Osteoblast (primary cell): ENCODE measurements around the gene SLC39A11. TPM values are rescaled to one million over a fixed set of nuclear protein-coding genes. Genes with fewer than 3 reads are reported as not detected.
"Not testable (repeated sequence)": the region's sequence is repeated elsewhere in the genome, so short reads cannot be mapped to it uniquely, and the experiment has no call there.

ENCODE experiments used
- DNase-seq: peaks from one replicate; pipeline ENCODE4 v3.0.0; 2011; ENCODE audit warnings: low spot score, mixed read lengths; ENCODE audit not compliant: insufficient read length; ENCODE audit errors: missing footprints
- H2AFZ ChIP-seq: 2 replicates; pipeline ENCODE4 v1.6.0; 2011; ENCODE audit warnings: mild to moderate bottlenecking, low read length
- H3K27ac ChIP-seq: 2 replicates; pipeline ENCODE4 v1.5.1; 2011; ENCODE audit warnings: mild to moderate bottlenecking, low read depth, low read length, moderate library complexity
- H3K27me3 ChIP-seq: 2 replicates; pipeline ENCODE4 v1.6.0; 2012; ENCODE audit warnings: mild to moderate bottlenecking, control low read depth, inconsistent platforms, low read length, moderate library complexity; ENCODE audit not compliant: insufficient read depth
- H3K36me3 ChIP-seq: 2 replicates; pipeline ENCODE4 v1.5.1; 2011; ENCODE audit warnings: mild to moderate bottlenecking, low read length, control low read depth, moderate library complexity; ENCODE audit not compliant: insufficient read depth
- H3K4me1 ChIP-seq: 2 replicates; pipeline ENCODE4 v1.5.1; 2011; ENCODE audit warnings: mild to moderate bottlenecking, low read length, control low read depth, moderate library complexity; ENCODE audit not compliant: insufficient read depth
- H3K4me2 ChIP-seq: 2 replicates; pipeline ENCODE4 v1.6.0; 2011; ENCODE audit warnings: mild to moderate bottlenecking, low read length; ENCODE audit not compliant: insufficient read depth
- H3K4me3 ChIP-seq: fragments of 200-600 bp; sonication (generic); 3 replicates; pipeline ENCODE4 v1.5.1; 2012; ENCODE audit warnings: mild to moderate bottlenecking, low read length, inconsistent platforms; ENCODE audit not compliant: insufficient read depth
- H3K79me2 ChIP-seq: 2 replicates; pipeline ENCODE4 v1.6.0; 2012; ENCODE audit warnings: mild to moderate bottlenecking, low read length, control low read depth, inconsistent platforms; ENCODE audit not compliant: insufficient read depth
- H3K9me3 ChIP-seq: 2 replicates; pipeline ENCODE4 v1.5.1; 2011; ENCODE audit warnings: low read depth, low read length, control low read depth
- H4K20me1 ChIP-seq: 2 replicates; pipeline ENCODE4 v1.6.0; 2012; ENCODE audit warnings: mild to moderate bottlenecking, low read length, control low read depth; ENCODE audit not compliant: insufficient read depth
- total RNA-seq: library from RNA; depleted of rRNA; stranded (reverse); fragments of >200 nt; gene quantifications from 2 replicates; pipeline ENCODE4 v1.2.3, GENCODE V29; 2012
- TF ChIP-seq, protein P1 (sequence below): IDR thresholded peaks from 2 replicates; pipeline ENCODE4 v1.5.1; 2011; ENCODE audit warnings: mild to moderate bottlenecking, low read depth, low read length, moderate library complexity; ENCODE audit errors: extremely low read depth

SLC39A11 gene
- total RNA-seq, 1 donor: 27.1 TPM

DNA sequence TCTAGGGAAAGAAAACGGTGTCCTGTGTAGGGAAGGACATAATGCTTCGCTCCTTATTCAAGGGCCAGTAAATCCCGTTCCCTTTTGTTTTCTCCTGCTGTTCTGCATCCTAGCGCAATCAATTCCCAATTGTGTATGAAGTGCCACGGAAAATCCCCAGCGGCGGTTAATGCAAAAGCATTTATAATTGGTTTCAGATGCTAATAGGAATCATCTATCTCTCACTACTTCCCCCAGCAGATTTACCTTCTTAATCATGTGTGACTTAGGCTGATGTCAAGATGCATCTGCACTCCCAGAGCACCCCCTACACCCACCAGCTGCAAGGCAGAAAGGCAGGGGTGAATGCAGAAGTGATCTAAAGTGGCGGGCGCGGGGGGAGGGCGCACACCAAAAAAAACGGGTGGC lies 39.6 kb upstream of the SLC39A11 start:
- Histone ChIP-seq H2AFZ (no peak overlapping the region), H3K9me3 (no peaks in the 10 kb centered on the region), H4K20me1 (no peaks in the 10 kb centered on the region), H3K27me3 (peaks cover 5% of the 10 kb centered on the region), H3K36me3 (no peaks in the 10 kb centered on the region), H3K4me2 (no peak overlapping the region), H3K4me3 (no peak overlapping the region), H3K27ac (no peak overlapping the region), H3K4me1 (no peaks in the 10 kb centered on the region), H3K79me2 (no peaks in the 10 kb centered on the region)
- TF ChIP-seq, protein P1, sequence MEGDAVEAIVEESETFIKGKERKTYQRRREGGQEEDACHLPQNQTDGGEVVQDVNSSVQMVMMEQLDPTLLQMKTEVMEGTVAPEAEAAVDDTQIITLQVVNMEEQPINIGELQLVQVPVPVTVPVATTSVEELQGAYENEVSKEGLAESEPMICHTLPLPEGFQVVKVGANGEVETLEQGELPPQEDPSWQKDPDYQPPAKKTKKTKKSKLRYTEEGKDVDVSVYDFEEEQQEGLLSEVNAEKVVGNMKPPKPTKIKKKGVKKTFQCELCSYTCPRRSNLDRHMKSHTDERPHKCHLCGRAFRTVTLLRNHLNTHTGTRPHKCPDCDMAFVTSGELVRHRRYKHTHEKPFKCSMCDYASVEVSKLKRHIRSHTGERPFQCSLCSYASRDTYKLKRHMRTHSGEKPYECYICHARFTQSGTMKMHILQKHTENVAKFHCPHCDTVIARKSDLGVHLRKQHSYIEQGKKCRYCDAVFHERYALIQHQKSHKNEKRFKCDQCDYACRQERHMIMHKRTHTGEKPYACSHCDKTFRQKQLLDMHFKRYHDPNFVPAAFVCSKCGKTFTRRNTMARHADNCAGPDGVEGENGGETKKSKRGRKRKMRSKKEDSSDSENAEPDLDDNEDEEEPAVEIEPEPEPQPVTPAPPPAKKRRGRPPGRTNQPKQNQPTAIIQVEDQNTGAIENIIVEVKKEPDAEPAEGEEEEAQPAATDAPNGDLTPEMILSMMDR: no peak
- DNase-seq: no peak

DNA sequence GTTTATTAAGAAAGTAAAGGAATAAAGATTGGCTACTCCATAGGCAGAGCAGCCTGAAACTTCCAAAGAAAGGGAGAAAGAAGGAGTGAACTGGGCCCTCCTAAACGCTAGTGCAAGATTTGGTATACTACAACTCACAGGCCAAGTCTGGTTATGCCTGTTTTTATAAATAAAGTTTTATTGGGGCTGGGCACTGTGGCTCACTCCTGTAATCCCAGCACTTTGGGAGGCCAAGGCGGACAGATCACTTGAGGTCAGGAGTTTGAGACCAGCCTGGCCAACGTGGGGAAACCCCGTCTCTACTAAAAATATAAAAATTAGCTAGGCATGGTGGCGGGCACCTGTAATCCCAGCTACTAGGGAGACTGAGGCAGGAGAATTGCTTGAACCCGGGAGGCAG lies 39.0 kb upstream of the SLC39A11 start:
- not testable (repeated sequence) for H3K4me3 ChIP-seq, H3K79me2 ChIP-seq, H3K27ac ChIP-seq, H3K4me2 ChIP-seq, DNase-seq, H4K20me1 ChIP-seq, H3K36me3 ChIP-seq, H3K9me3 ChIP-seq, H3K27me3 ChIP-seq, H3K4me1 ChIP-seq, H2AFZ ChIP-seq

- H3K4me2 ChIP-seq: no peak overlapping the region
- no peak overlapping the region for H3K4me3 ChIP-seq
- H3K27me3 ChIP-seq: peaks cover 2% of the 10 kb centered on the region
- H3K27ac ChIP-seq: no peak overlapping the region
- no peaks in the 10 kb centered on the region for H4K20me1 ChIP-seq
- no peak for DNase-seq
- H3K9me3 ChIP-seq: no peaks in the 10 kb centered on the region
- H3K4me1 ChIP-seq: no peaks in the 10 kb centered on the region
- H2AFZ ChIP-seq: no peak overlapping the region
- TF ChIP-seq, protein P1: no peak
- H3K79me2 ChIP-seq: no peaks in the 10 kb centered on the region
- no peaks in the 10 kb centered on the region for H3K36me3 ChIP-seq
Measured at GRCh38 chr17:73130977-73131376, 38.5 kb upstream of the SLC39A11 start.

GRCh38 chr17:73128496-73128895 lies 36.0 kb upstream of the SLC39A11 start:
- Histone ChIP-seq H3K4me2 (no peak overlapping the region), H3K27ac (no peak overlapping the region), H3K27me3 (peaks cover 2% of the 10 kb centered on the region), H2AFZ (no peak overlapping the region), H4K20me1 (no peaks in the 10 kb centered on the region), H3K36me3 (no peaks in the 10 kb centered on the region), H3K79me2 (no peaks in the 10 kb centered on the region), H3K4me3 (no peak overlapping the region), H3K9me3 (no peaks in the 10 kb centered on the region), H3K4me1 (no peaks in the 10 kb centered on the region)
- TF ChIP-seq, protein P1: no peak
- DNase-seq: no peak
